BJ (cell line): ENCODE results near the gene AVPR2. TPM values are rescaled to one million over a fixed set of nuclear protein-coding genes. Genes with fewer than 3 reads are reported as not detected.

Experiments used
- CTCF ChIA-PET: fragments of 350-600 bp; formaldehyde crosslinking; extraction: SDS; loops from one replicate; lab custom pipeline; 2021; ENCODE audit warnings: antibody characterized with exemption, inconsistent platforms; lab: Yijun Ruan, JAX
- POLR2A ChIA-PET: fragments of 300-600 bp; sonication (Branson Sonifier 250); formaldehyde crosslinking; extraction: SDS; loops from one replicate; lab custom pipeline; 2021; ENCODE audit warnings: antibody characterized with exemption; lab: Charles Lee
- DNase-seq: peaks from one replicate; pipeline ENCODE4 v3.0.0-alpha.2; 2011; ENCODE audit warnings: low read depth
- H3K27me3 ChIP-seq: 2 replicates; pipeline ENCODE4 v1.6.0; 2011; ENCODE audit warnings: low read length; ENCODE audit not compliant: control insufficient read depth, insufficient read depth
- H3K36me3 ChIP-seq: 2 replicates; pipeline ENCODE4 v1.5.1; 2011; ENCODE audit warnings: low read length; ENCODE audit not compliant: control insufficient read depth, insufficient read depth
- H3K4me3 ChIP-seq: 2 replicates; pipeline ENCODE4 v1.5.1; 2011; ENCODE audit warnings: low read depth, mild to moderate bottlenecking, control low read depth, low read length
- polyA plus RNA-seq: library from polyadenylated mRNA; depleted of rRNA; stranded (reverse); fragments of >200 nt; gene quantifications from 2 replicates; pipeline ENCODE4 v1.2.3, GENCODE V29; 2011
- TF ChIP-seq, protein P1 (sequence below): IDR thresholded peaks from 2 replicates; pipeline ENCODE4 v1.5.1; 2011; ENCODE audit warnings: low read depth, mild to moderate bottlenecking, control low read depth, inconsistent platforms, low read length, moderate library complexity; ENCODE audit not compliant: insufficient read depth

AVPR2 gene
- polyA plus RNA-seq, 1 experiment: not detected

GRCh38 chrX:153941336-153942252 lies 37.1 kb downstream of the AVPR2 start:
- DNase-seq: no peak
- ChIA-PET CTCF (no interaction called here), POLR2A (no interaction called here)
- TF ChIP-seq, protein P1, sequence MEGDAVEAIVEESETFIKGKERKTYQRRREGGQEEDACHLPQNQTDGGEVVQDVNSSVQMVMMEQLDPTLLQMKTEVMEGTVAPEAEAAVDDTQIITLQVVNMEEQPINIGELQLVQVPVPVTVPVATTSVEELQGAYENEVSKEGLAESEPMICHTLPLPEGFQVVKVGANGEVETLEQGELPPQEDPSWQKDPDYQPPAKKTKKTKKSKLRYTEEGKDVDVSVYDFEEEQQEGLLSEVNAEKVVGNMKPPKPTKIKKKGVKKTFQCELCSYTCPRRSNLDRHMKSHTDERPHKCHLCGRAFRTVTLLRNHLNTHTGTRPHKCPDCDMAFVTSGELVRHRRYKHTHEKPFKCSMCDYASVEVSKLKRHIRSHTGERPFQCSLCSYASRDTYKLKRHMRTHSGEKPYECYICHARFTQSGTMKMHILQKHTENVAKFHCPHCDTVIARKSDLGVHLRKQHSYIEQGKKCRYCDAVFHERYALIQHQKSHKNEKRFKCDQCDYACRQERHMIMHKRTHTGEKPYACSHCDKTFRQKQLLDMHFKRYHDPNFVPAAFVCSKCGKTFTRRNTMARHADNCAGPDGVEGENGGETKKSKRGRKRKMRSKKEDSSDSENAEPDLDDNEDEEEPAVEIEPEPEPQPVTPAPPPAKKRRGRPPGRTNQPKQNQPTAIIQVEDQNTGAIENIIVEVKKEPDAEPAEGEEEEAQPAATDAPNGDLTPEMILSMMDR: no peak
- Histone ChIP-seq H3K36me3 (no peaks in the 10 kb centered on the region), H3K4me3 (no peak overlapping the region), H3K27me3 (no peaks in the 10 kb centered on the region)

DNA sequence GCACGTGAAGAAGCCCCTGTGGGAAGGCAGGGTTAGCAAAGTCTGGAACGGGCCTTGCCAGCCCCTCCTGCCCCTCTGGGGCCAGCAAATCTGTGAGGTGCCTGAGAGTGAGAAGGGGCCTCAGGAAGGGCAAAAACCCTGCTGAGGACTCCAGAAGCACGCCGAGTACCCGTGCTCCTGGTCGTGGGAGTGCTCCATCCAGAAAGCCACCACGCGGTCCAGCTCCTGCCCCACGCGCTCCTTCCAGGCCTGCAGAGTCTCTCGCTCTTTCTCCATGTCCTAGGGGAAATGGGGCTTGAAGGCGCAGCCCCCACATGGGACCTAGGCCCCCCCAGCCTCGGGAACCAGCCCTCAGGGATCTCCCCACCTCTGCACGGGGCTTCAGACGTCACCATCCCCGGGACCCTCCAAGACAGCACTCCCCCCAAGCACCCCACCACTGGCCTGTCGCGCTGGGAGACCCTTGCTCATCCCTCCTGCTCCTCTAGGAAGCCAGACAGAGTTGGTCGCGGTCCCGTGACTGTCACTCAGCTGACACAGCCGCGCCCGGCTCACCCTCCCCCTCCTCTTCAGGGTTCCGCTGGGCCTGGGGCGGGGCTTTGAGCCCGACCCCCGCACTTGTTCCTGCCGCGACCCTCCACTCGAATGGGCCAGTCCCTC lies 39.8 kb downstream of the AVPR2 start, which contains the start of gene RENBP:
TSS of gene RENBP (minus strand) at position 504 of the 660 bp plus-strand sequence. CDS start at position 471, 33 bp downstream.
- ChIA-PET POLR2A (no interaction called here), CTCF (interaction anchor here (0.5 to 1.9 kb wide), 3 partner anchors 180 to 405 kb away, joined by 3 to 9 read pairs (median 7); partner anchors contain the start of gene PLXNB3)
- no peak within 1 kb of the TSS for H3K4me3 ChIP-seq

DNA sequence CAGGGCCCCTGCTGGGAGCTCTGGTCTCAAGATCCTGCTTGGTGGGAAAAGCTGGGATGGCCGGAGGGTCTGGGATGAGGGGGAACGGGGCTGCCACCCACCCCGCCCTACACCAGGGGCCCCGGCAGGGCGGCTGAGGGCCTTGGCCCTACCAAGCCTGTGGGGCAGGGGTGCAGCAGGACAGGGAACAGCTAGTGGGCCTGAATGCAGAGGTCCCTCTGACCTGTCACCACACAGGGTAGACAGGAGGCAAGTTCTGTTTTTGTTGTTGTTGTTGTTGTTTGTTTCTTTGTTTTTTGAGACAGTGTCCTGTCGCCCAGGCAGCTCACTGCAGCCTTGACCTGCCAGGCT lies 40.3 kb downstream of the AVPR2 start:
- TF ChIP-seq, protein P1: no peak
- DNase-seq: no peak
- CTCF ChIA-PET: interaction anchor here (0.5 to 1.9 kb wide), 3 partner anchors 180 to 406 kb away, joined by 3 to 9 read pairs (median 7); partner anchors contain the start of gene PLXNB3
- POLR2A ChIA-PET: interaction anchor here (0.6 kb wide), 1 partner anchor 74 kb away, joined by 6 read pairs; no protein-coding TSS in a partner anchor
- Histone ChIP-seq H3K4me3 (no peak overlapping the region), H3K27me3 (no peaks in the 10 kb centered on the region), H3K36me3 (peaks cover 6% of the 10 kb centered on the region; the same call in 1 of the 2 replicates)

More for the DNA sequence above, 39.8 kb downstream of the AVPR2 start, which contains the start of gene RENBP:
- peaks cover 2% of the 10 kb centered on the region; the same call in 1 of the 2 replicates for H3K36me3 ChIP-seq
- TF ChIP-seq, protein P1: no peak
- H3K27me3 ChIP-seq: no peaks in the 10 kb centered on the region
- DNase-seq: no peak

- ChIA-PET POLR2A (no interaction called here), CTCF (interaction anchor here (1.0 to 3.3 kb wide), 11 partner anchors 12 to 192 kb away, joined by 3 to 23 read pairs (median 7); partner anchors contain the start of genes ARHGAP4, NAA10 and PLXNB3)
- no peak for DNase-seq
- Histone ChIP-seq H3K36me3 (peaks cover 12% of the 10 kb centered on the region), H3K4me3 (no peak overlapping the region), H3K27me3 (no peaks in the 10 kb centered on the region)
- TF ChIP-seq, protein P1: no peak
Measured at GRCh38 chrX:153945956-153946943, 41.8 kb downstream of the AVPR2 start.
